Measurements from ENCODE around the gene HNRNPL. TPM values are rescaled to one million over a fixed set of nuclear protein-coding genes. Genes with fewer than 3 reads are reported as not detected.
"Not testable (repeated sequence)": the region's sequence is repeated elsewhere in the genome, so short reads cannot be mapped to it uniquely, and the experiment has no call there.

HNRNPL gene
- polyA plus RNA-seq, 1 donor from 2014 or later = 78.9 TPM

- peaks cover 2% of the 10 kb centered on the region for H3K27me3 Mint-ChIP-seq
- peak overlapping the region; percentile 76 to 93 (median 84) for H3K4me3 Mint-ChIP-seq
These were observed 29.0 kb upstream of the HNRNPL start for GRCh38 chr19:38878575-38879399.

DNA sequence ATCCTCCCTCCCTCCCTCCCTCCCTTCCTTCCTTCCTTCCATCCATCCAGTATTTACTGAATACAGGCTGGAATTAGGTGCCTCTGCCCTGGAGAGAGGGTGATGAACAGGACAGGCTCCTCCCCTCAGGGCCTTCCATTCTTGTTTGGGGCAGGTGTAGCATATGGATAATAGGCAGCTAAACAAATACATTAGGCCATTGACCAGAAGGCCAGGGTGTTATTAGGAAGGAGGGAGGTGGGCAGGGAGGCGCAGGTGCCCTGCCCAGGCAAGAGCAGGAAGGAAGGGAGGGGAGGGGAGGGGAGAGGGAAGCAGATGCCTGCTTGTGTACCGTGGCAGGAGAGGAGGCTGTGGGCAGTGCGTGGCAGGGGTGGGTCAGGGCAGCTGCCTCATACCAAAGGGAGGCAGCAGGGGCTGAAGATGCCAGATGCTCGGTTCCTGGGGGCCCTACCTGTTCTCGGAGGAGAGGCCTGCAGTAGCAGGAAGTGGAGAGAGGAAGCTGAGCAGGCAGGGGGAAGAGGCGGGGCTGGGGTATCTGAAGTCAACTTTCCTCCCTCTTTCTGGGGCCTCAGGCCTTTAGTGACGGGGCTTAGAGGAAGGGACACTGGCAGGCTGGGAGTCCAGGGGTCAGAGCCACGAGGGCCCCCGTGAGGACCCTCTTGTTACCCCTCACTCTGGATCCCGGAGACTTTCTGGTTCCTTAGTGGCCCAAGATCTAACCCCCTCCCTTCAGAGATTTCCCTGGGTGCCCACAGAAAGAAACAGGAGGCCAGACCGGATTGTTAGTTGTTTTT is 28.2 kb upstream of the HNRNPL start, which contains the start of gene RINL:
Gene RINL (minus strand): TSS at position 495 of the 794 bp plus-strand sequence. CDS start 1,533 bp downstream, outside the sequence.
- peaks cover 7% of the 10 kb centered on the region for H3K36me3 Mint-ChIP-seq
- H3K27me3 Mint-ChIP-seq = peaks cover 2% of the 10 kb centered on the region
- peak within 1 kb of the TSS; percentile 96 to 99 (median 97) for H3K27ac Mint-ChIP-seq
- H3K4me3 Mint-ChIP-seq = peak within 1 kb of the TSS; percentile 76 to 93 (median 84)
- peaks cover 20 to 27% (median 25%) of the 10 kb centered on the region in 3 donors for H3K4me1 Mint-ChIP-seq
- H3K9me3 Mint-ChIP-seq = no peaks in the 10 kb centered on the region

More at GRCh38 chr19:38878575-38879399, 29.0 kb upstream of the HNRNPL start:
- Mint-ChIP-seq H3K36me3 (peaks cover 7% of the 10 kb centered on the region), H3K9me3 (no peaks in the 10 kb centered on the region), H3K4me1 (peaks cover 20 to 28% (median 21%) of the 10 kb centered on the region in 3 donors), H3K27ac (peak overlapping the region; percentile 96 to 99 (median 97))

DNA sequence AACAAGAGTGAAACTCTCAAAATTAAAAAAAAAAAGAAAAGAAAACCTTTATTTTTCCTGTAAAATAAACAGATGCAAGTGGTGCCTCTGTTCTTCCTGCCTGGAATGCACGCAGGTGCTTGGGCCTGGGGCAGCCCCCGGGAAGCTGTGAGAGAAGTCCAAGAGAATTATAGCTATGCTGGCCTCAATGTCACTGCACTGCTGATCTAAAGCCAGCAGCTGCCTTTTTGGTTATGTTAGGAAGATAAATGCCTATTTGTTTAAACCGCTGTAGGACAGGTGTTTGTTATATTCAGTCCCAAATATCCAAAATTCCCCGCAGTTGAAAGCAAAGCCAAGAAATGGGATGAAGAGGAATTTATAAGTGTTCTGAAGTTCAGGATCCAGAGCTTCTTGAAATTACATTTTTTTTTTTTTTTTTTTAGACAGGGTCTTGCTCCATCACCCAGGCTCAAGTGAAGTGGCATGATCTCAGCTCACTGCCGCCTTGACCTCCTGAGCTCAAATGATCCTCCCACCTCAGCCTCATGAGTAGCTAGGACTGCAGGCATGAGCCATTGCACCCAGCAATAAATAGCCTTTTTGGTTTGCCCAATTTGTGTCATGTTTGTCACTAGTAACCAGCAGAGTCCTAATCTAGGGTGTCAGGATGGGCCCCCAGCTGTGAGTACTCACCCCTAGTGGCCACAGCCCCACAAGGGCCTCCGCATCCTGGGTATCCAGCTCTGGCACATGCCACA is 26.0 kb upstream of the HNRNPL start:
- Mint-ChIP-seq H3K4me1 (peaks cover 21 to 27% (median 26%) of the 10 kb centered on the region in 3 donors), H3K27me3 (peaks cover 2% of the 10 kb centered on the region), H3K36me3 (peaks cover 3% of the 10 kb centered on the region), H3K27ac (peak overlapping the region; percentile 59 to 97 (median 70)), H3K9me3 (no peaks in the 10 kb centered on the region), H3K4me3 (peak overlapping the region in 2 of 4 donors; percentile 33 to 50)

- Mint-ChIP-seq H3K4me1 (peaks cover 22 to 35% (median 26%) of the 10 kb centered on the region in 3 donors), H3K4me3 (peak overlapping the region in 3 of 4 donors; percentile 18 to 59 (median 27)), H3K27ac (peak overlapping the region; percentile 8 to 67 (median 41))
- H3K36me3 Mint-ChIP-seq, H3K27me3 Mint-ChIP-seq, H3K9me3 Mint-ChIP-seq: not testable (repeated sequence)
These were observed 23.6 kb upstream of the HNRNPL start for GRCh38 chr19:38873400-38873799.

GRCh38 chr19:38870612-38871011 is 20.8 kb upstream of the HNRNPL start:
- H3K9me3 Mint-ChIP-seq = no peaks in the 10 kb centered on the region
- no peaks in the 10 kb centered on the region for H3K36me3 Mint-ChIP-seq
- H3K4me1 Mint-ChIP-seq = peaks cover 10 to 32% (median 24%) of the 10 kb centered on the region in 3 donors
- no peaks in the 10 kb centered on the region for H3K27me3 Mint-ChIP-seq
- H3K4me3 Mint-ChIP-seq = peak overlapping the region; percentile 76 to 90 (median 88)
- peak overlapping the region in 2 of 3 donors; percentile 68 to 93 for H3K27ac Mint-ChIP-seq

DNA sequence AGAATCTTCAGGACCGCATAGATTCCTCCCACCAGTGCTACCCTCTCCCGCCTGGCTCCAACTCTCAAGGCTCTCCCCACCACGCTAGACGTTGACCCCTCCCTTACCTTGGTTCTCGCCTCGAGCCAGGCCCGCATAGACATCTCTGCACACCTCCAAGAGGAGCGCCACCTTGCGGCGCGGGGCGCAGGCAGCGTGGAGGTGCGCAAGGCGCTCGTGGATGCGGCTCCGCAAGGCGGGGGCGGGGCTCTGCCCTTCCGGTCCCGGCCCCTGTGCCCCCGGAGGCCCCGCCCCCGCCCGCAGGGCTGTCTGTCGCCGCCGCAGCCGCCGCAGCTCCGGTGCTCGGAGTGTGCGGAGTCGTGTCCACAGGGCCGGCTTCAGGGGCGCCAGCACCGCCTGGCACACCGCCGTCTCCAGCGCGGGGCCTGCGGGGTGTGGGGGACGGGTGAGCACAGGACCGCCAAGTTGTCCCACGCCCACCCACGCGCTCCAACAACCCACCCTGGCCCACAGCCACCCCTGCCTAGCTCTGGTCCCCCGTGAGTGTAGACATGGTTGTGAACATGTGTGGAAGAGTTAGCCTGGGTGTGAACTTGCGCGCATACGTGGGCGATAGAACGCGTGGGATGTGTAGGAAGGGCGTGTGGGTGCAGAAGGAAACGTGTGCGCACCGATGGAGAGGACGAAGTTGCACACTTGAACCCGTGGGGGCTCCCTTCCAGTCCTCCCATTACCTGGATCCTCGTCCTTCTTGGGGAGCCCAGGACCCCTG is 20.2 kb upstream of the HNRNPL start:
- H3K27me3 Mint-ChIP-seq = no peaks in the 10 kb centered on the region
- H3K27ac Mint-ChIP-seq = peak overlapping the region; percentile 47 to 93 (median 68)
- H3K4me3 Mint-ChIP-seq = peak overlapping the region; percentile 87 to 98 (median 92)
- H3K36me3 Mint-ChIP-seq = no peaks in the 10 kb centered on the region
- peaks cover 13 to 38% (median 27%) of the 10 kb centered on the region in 3 donors for H3K4me1 Mint-ChIP-seq
- no peaks in the 10 kb centered on the region for H3K9me3 Mint-ChIP-seq

- Mint-ChIP-seq H3K9me3 (no peaks in the 10 kb centered on the region), H3K36me3 (no peaks in the 10 kb centered on the region), H3K4me1 (peaks cover 20 to 41% (median 35%) of the 10 kb centered on the region in 3 donors), H3K27me3 (no peaks in the 10 kb centered on the region), H3K4me3 (peak overlapping the region; percentile 87 to 98 (median 92)), H3K27ac (peak overlapping the region; percentile 49 to 93 (median 68))
These were observed 19.5 kb upstream of the HNRNPL start for GRCh38 chr19:38869160-38869835.

DNA sequence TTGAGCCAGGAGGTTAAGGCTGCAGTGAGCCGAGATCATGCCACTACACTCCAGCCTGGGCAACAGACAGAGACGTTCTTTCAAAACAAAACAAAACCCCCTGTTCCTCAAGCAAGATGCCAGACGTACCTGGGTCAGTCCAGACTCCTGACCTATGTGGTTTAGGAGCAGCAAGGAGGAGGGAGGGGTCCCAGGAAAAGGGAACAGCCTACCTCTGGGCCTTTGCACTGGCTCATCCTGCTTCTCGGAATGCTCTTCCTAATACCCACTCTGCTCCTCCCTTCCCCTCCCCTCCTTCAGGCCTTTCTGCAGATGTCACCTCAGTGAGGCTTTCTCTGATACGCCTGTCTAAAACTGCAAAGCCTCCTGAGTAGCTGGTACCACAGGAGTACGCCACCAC is 18.8 kb upstream of the HNRNPL start:
- H3K36me3 Mint-ChIP-seq = no peaks in the 10 kb centered on the region
- H3K9me3 Mint-ChIP-seq = no peaks in the 10 kb centered on the region

GRCh38 chr19:38867171-38867780 is 17.5 kb upstream of the HNRNPL start:
- peak overlapping the region in 2 of 4 donors; percentile 71 to 78 for H3K4me3 Mint-ChIP-seq
- no peaks in the 10 kb centered on the region for H3K27me3 Mint-ChIP-seq
- peak overlapping the region in 2 of 3 donors; percentile 71 to 100 for H3K27ac Mint-ChIP-seq
- peaks cover 27 to 44% (median 39%) of the 10 kb centered on the region in 3 donors for H3K4me1 Mint-ChIP-seq
- H3K36me3 Mint-ChIP-seq = no peaks in the 10 kb centered on the region
- no peaks in the 10 kb centered on the region for H3K9me3 Mint-ChIP-seq

More for the DNA sequence above, 18.8 kb upstream of the HNRNPL start:
- Mint-ChIP-seq H3K4me1 (peaks cover 23 to 40% (median 36%) of the 10 kb centered on the region in 3 donors), H3K27me3 (no peaks in the 10 kb centered on the region), H3K4me3 (peak overlapping the region; percentile 87 to 98 (median 92)), H3K27ac (peak overlapping the region; percentile 49 to 68 (median 50))

- Mint-ChIP-seq H3K27ac (peak overlapping the region in 2 of 3 donors; percentile 58 to 71), H3K27me3 (peaks cover 3% of the 10 kb centered on the region), H3K9me3 (no peaks in the 10 kb centered on the region), H3K36me3 (no peaks in the 10 kb centered on the region), H3K4me3 (peak overlapping the region in 2 of 4 donors; percentile 39 to 63), H3K4me1 (peaks cover 42 to 50% (median 45%) of the 10 kb centered on the region in 3 donors)
These were observed 12.7 kb upstream of the HNRNPL start for GRCh38 chr19:38862321-38863059.

DNA sequence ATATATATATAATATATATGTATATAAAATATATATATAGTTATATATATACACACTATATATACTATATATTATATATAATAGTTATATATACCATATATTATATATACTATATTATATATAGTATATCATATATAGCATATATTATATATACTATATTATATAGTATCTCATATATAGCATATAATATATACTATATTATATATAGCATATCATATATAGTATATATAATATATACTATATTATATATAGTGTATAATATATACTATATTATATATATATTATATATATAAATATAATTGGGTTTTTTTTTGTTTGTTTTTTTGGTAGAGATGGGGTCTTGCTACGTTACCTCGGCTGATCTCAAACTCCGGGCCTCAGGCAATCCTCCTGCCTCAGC is 11.6 kb upstream of the HNRNPL start:
- no peak overlapping the region for H3K27ac Mint-ChIP-seq
- no peaks in the 10 kb centered on the region for H3K9me3 Mint-ChIP-seq

GRCh38 chr19:38859631-38860204 is 9.9 kb upstream of the HNRNPL start:
- not testable (repeated sequence) for H3K27me3 Mint-ChIP-seq, H3K36me3 Mint-ChIP-seq, H3K9me3 Mint-ChIP-seq
- Mint-ChIP-seq H3K27ac (peak overlapping the region in 2 of 3 donors; percentile 62 to 90), H3K4me1 (peaks cover 33 to 47% (median 45%) of the 10 kb centered on the region in 3 donors), H3K4me3 (peak overlapping the region in 2 of 4 donors; percentile 76 to 83)

More for the DNA sequence above, 11.6 kb upstream of the HNRNPL start:
- Mint-ChIP-seq H3K4me3 (peak overlapping the region in 1 of 4 donors; percentile 27), H3K4me1 (peaks cover 46 to 56% (median 56%) of the 10 kb centered on the region in 3 donors), H3K36me3 (no peaks in the 10 kb centered on the region), H3K27me3 (peaks cover 3% of the 10 kb centered on the region)

All from IgD-negative memory B cell (primary cell).